Ovary (tissue), 10 donors: ENCODE measurements around the gene FBP1. TPM values are rescaled to one million over a fixed set of nuclear protein-coding genes. Genes with fewer than 3 reads are reported as not detected.

Experiments
- DNase-seq, 5 donors: peaks; one replicate each; pipeline ENCODE4 v3.0.0-alpha.2; 2019 to 2020
- H3K27ac ChIP-seq, 2 donors: fragments of 200-600 bp; one replicate each; pipeline versions ENCODE4 v1.5.1 to v1.8.0; 2019 to 2022
- H3K27me3 ChIP-seq: fragments of 200-600 bp; one replicate; pipeline ENCODE4 v1.8.0; 2022
- H3K36me3 ChIP-seq: fragments of 200-600 bp; sonication (generic); one replicate; pipeline ENCODE4 v1.5.1; 2019
- H3K4me1 ChIP-seq: one replicate; pipeline ENCODE4 v1.8.1; 2013; ENCODE audit warnings: mild to moderate bottlenecking, moderate library complexity; ENCODE audit not compliant: insufficient read depth
- H3K4me3 ChIP-seq: fragments of 200-600 bp; sonication (generic); one replicate; pipeline ENCODE4 v1.5.1; 2017
- H3K9me3 ChIP-seq, 2 donors: fragments of 200-600 bp in 1 of 2; sonication (generic) in 1 of 2; one replicate each; pipeline versions ENCODE4 v1.5.1 to v1.8.1; 2013 to 2019; ENCODE audit warnings: mild to moderate bottlenecking in 1 of 2, moderate library complexity in 1 of 2
- EP300 ChIP-seq: sonication (generic); formaldehyde crosslinking; IDR thresholded peaks from one replicate; pipeline ENCODE4 v1.6.1; 2017; ENCODE audit warnings: antibody characterized with exemption
- POLR2A ChIP-seq: fragments of 450-650 bp; IDR thresholded peaks from one replicate; pipeline ENCODE4 v1.6.1; 2017; ENCODE audit warnings: antibody characterized with exemption, mild to moderate bottlenecking, moderate library complexity
- WGBS, 3 donors: extraction: QIAGEN DNeasy Blood & Tissue Kit in 1 of 3; methylation state at CpG; one replicate each; pipeline versions ENCODE4 v1.1.5 to v1.1.7; 2013 to 2017; 5-methylcytosine and 5-hydroxymethylcytosine counted together
- intact Hi-C, 4 donors: fragments of 100-400 bp; cut with DNase I; formaldehyde crosslinking; loops; one replicate each; pipeline versions ENCODE4 v1.11.0 to v1.15.1; 2022 to 2023
- long read RNA-seq, 3 donors: library from polyadenylated mRNA in 2 of 3; unstranded in 2 of 3; transcript quantifications; one replicate each; pipeline ENCODE4 v2.0.0 and lab custom pipeline, GENCODE V29; 2021 to 2026
- polyA plus RNA-seq, 2 donors: library from polyadenylated mRNA; stranded (reverse); fragments of 200-250 nt in 1 of 2; fragments of 350-450 nt in 1 of 2; fragmentation: Illumina TruSeq in 1 of 2; extraction: RNeasy Lipid Tissue Mini Kit (QIAGEN cat#74804) in 1 of 2; gene quantifications; one replicate each; pipeline ENCODE4 v1.2.3, GENCODE V29; 2013 to 2014
- total RNA-seq, 7 donors: library from RNA; depleted of rRNA in 2 of 7; stranded (reverse); fragments of >200 nt in 2 of 7; fragmentation: NEBNext Ultra II Directional in 3 of 7; extraction: Animal tissue kit (Norgen Biotek cat#: 25700) in 3 of 7; gene quantifications; one replicate each; pipeline versions ENCODE4 v1.1.0 to v1.2.4, GENCODE V29; 2016 to 2023
- TF ChIP-seq, protein P1 (sequence below), 3 donors: fragments of 450-650 bp in 2 of 3; fragments of 200-600 bp in 1 of 3; IDR thresholded peaks; one replicate each; pipeline versions ENCODE4 v1.5.1 to v1.8.0; 2016 to 2022; ENCODE audit warnings: antibody characterized with exemption in 3 of 3, mild to moderate bottlenecking in 1 of 3
- donor health status: DM: no; HTN: no; CAD: no; lungs with moderate emphysema.
- donor health status: DM: no; HTN: no; CAD: no.
- donor health status: Bipolar disorder and iron deficiency.
- donor health status: DM: yes; HTN: yes; CAD: no.
- donor health status: DM: no; HTN: no; CAD: no.
- donor health status: DM: yes; HTN: yes; CAD: no.

Gene FBP1
- total RNA-seq (1 to 10 TPM in 5 of 7 donors, under 1 TPM in 2; 0.30 to 4.6 (median 2.9) TPM), polyA plus RNA-seq (10 to 100 TPM in 1 of 2 donors, 1 to 10 TPM in 1; 1.2 to 16.9 TPM)
- long read RNA-seq, donor 1, partial matches to known transcripts, result 0 of 1 reads
- long read RNA-seq, donor 1, other reads (novel, unspliced or antisense), result 0 of 1 reads
- long read RNA-seq, donor 2, result 0 reads
- long read RNA-seq, donor 3, partial matches to known transcripts, result 1 of 5 reads
- long read RNA-seq, donor 3, other reads (novel, unspliced or antisense), result 0 of 5 reads

DNA sequence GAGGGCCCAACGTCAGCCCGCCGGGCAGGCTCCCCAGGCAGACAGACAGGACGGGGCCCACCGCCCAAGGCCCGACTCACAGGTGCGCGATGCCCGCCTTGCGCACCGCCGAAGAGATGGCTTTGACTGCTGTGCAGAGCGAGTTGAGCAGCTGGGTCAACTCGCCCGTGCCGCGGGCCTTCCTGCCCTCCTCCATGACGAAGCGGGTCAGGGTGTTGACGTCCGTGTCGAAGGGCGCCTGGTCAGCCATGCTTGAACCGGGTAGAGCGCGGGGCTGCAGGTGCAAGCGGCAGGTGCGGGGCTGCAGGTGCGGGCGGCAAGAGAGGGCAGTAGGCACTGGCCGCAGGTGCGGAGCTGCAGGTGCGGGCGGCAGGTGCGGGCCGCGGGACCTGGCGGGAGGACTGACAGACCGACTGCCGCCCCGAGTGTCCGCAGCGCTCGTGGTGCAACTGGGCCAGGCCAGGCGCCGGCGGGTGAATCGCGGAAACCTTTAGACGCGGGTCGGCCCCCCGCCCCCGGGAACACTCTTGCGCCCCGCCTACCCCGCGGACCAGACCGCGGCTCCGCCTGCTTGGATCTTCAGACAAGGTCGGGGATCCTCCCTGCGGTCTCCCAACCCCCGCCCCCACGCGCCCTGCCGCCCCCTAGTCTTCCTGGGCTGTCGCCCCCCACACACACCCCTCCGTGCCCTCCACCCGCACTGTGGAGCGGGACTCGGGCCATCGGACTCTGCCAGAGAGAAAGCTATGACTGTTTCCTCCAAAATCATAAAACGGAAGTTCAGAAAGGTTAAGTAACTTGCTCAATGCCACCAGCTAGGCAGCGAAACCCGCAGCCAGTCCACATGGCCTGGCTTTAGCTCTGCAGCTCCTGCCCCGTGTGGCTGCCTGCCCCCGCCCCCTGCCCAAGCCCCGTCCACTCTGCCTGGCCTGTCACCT lies at the start of gene FBP1:
Gene FBP1 (minus strand): TSS at position 458 of the 938 bp plus-strand sequence. CDS start 208 bp downstream, at position 250.
- peak in 2 of 5 donors; percentile 34 to 50 for DNase-seq
- H3K27ac ChIP-seq, result no peak within 1 kb of the TSS
- TF ChIP-seq EP300, result no peak
- TF ChIP-seq, protein P1, sequence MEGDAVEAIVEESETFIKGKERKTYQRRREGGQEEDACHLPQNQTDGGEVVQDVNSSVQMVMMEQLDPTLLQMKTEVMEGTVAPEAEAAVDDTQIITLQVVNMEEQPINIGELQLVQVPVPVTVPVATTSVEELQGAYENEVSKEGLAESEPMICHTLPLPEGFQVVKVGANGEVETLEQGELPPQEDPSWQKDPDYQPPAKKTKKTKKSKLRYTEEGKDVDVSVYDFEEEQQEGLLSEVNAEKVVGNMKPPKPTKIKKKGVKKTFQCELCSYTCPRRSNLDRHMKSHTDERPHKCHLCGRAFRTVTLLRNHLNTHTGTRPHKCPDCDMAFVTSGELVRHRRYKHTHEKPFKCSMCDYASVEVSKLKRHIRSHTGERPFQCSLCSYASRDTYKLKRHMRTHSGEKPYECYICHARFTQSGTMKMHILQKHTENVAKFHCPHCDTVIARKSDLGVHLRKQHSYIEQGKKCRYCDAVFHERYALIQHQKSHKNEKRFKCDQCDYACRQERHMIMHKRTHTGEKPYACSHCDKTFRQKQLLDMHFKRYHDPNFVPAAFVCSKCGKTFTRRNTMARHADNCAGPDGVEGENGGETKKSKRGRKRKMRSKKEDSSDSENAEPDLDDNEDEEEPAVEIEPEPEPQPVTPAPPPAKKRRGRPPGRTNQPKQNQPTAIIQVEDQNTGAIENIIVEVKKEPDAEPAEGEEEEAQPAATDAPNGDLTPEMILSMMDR (IDR thresholded peaks at IDR 0.05), result no peak
- TF ChIP-seq POLR2A, result no peak
- H3K27me3 ChIP-seq, result no peaks in the 10 kb centered on the region
- no peaks in the 10 kb centered on the region for H3K9me3 ChIP-seq
- H3K4me1 ChIP-seq, result peaks cover 5% of the 10 kb centered on the region
- H3K36me3 ChIP-seq, result no peaks in the 10 kb centered on the region
- intact Hi-C loops, result no loop called here
- 4 to 6% (median 5%) methylated on average over 75 to 79 of the region's 79 CpGs for WGBS, 3 donors
- peak within 1 kb of the TSS; percentile 40 for H3K4me3 ChIP-seq

GRCh38 chr9:94687451-94687850 lies 48.1 kb upstream of the FBP1 start:
- intact Hi-C loops, result loop anchor here in 1 of 4 donors (10.0 kb wide), 1 partner anchor 87 kb away; no protein-coding TSS in a partner anchor
- Histone ChIP-seq H3K27ac (no peak overlapping the region), H3K36me3 (no peaks in the 10 kb centered on the region), H3K9me3 (no peaks in the 10 kb centered on the region), H3K4me1 (no peaks in the 10 kb centered on the region), H3K4me3 (no peak overlapping the region), H3K27me3 (no peaks in the 10 kb centered on the region)
- TF ChIP-seq EP300 (no peak), POLR2A (no peak)
- TF ChIP-seq, protein P1 (IDR thresholded peaks at IDR 0.05), result no peak
- 50 to 59% (median 59%) methylated on average over 2 of the region's 2 CpGs for WGBS, 3 donors
- DNase-seq, result no peak

DNA sequence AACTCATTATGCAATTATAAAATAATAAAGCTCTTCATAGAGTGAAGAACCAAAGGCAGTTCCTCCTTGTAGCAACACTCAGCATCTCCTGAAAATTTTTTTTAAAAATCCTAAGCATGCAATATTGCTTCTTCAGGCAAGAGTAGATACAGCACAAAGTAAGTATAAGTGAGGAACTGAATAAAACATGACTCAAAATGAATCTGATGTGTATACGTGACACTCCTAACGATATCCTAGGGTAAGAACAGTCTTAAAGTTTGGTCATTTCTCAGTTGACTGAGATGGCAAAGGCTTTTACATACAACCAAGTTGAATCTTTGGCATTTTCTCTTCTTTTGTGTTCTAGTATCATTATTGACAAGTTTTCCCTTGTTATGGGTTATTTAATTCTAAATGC lies 46.0 kb upstream of the FBP1 start:
- 93 to 94% (median 94%) methylated on average over 2 of the region's 2 CpGs for WGBS, 3 donors
- no peak overlapping the region for H3K4me3 ChIP-seq
- H3K9me3 ChIP-seq, result no peaks in the 10 kb centered on the region
- H3K27me3 ChIP-seq, result no peaks in the 10 kb centered on the region
- intact Hi-C loops, result loop anchor here in 1 of 4 donors (10.0 kb wide), 1 partner anchor 89 kb away; no protein-coding TSS in a partner anchor
- TF ChIP-seq, protein P1 (IDR thresholded peaks at IDR 0.05), result no peak
- TF ChIP-seq EP300 (no peak), POLR2A (no peak)
- DNase-seq, result no peak
- H3K4me1 ChIP-seq, result no peaks in the 10 kb centered on the region
- no peak overlapping the region for H3K27ac ChIP-seq
- H3K36me3 ChIP-seq, result no peaks in the 10 kb centered on the region

DNA sequence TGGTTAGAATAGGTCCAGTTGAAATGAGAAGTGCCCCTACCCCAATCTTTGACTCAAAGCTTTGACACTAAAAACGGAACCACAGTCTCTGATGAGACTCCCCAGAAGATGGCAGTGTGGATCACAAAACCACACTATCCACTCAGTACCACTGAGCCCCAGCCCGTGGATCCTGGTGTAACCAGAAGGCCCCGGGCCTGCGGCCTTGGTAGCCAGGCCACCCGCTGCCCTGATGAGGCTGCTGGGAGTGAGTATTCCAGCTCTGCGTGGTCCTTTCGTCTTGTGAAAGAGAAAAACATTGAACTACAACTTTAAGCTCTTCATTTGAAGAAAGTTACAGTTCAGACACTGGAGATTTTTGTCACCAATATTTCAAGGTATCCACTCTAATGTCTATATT lies 42.2 kb upstream of the FBP1 start:
- H3K4me3 ChIP-seq, result no peak overlapping the region
- no peaks in the 10 kb centered on the region for H3K4me1 ChIP-seq
- H3K27me3 ChIP-seq, result no peaks in the 10 kb centered on the region
- DNase-seq, result peak; percentile 75 to 83 (median 82)
- H3K36me3 ChIP-seq, result no peaks in the 10 kb centered on the region
- 2 to 7% (median 4%) methylated on average over 7 of the region's 7 CpGs for WGBS, 3 donors
- H3K9me3 ChIP-seq, result no peaks in the 10 kb centered on the region
- intact Hi-C loops, result loop anchor here (2.0 to 10.0 kb wide), 4 partner anchors 93 to 451 kb away; no protein-coding TSS in a partner anchor
- no peak overlapping the region for H3K27ac ChIP-seq
- no peak for TF ChIP-seq EP300
- TF ChIP-seq, protein P1 (IDR thresholded peaks at IDR 0.05), result peak; percentile 67 to 81 (median 71)
